Endothelial cell of umbilical vein (primary cell): ENCODE results near the gene MBIP. TPM values are rescaled to one million over a fixed set of nuclear protein-coding genes. Genes with fewer than 3 reads are reported as not detected.

Source experiments
- BruUV-seq: library from RNA; stranded (reverse); fragments of 400-500 nt; replicated peaks from 2 replicates; lab custom pipeline; 2021; lab: Mats Ljungman, UMichigan
- CTCF ChIA-PET: fragments of 300-600, 350-600 bp; sonication (Branson Sonifier 250); formaldehyde crosslinking; loops from one replicate; lab custom pipeline; 2021; ENCODE audit warnings: antibody characterized with exemption, inconsistent platforms; lab: Charles Lee
- POLR2A ChIA-PET: fragments of 300-600, 350-600 bp; sonication (Branson Sonifier 250); formaldehyde crosslinking; loops from one replicate; lab custom pipeline; 2021; ENCODE audit warnings: antibody characterized with exemption, inconsistent platforms; lab: Charles Lee
- DNase-seq: peaks from one replicate; pipeline ENCODE4 v3.0.0-alpha.2; 2011; ENCODE audit warnings: low read depth, low spot score
- FAIRE-seq: peaks from 2 replicates; lab custom pipeline; 2011; peaks lifted over from hg19 to GRCh38; lab: Jason Lieb, UNC
- H2AFZ ChIP-seq: 2 replicates; pipeline ENCODE4 v1.6.0; 2012; ENCODE audit warnings: low read depth, low read length, control low read depth, inconsistent platforms
- H3K27ac ChIP-seq: 2 replicates; pipeline ENCODE4 v1.5.1; 2011; ENCODE audit warnings: low read depth, mild to moderate bottlenecking, control low read depth, low read length, moderate library complexity; ENCODE audit not compliant: insufficient read depth
- H3K27me3 ChIP-seq, 2 experiments: 2 replicates each; pipeline versions ENCODE4 v1.6.0 to v1.6.1; 2011; ENCODE audit warnings: low read length in 2 of 2, mixed read lengths in 1 of 2; ENCODE audit not compliant: control insufficient read depth in 2 of 2, insufficient read depth in 2 of 2
- H3K36me3 ChIP-seq, 2 experiments: 2 replicates in 1 of 2; 3 replicates in 1 of 2; pipeline ENCODE4 v1.5.1; 2011; ENCODE audit warnings: low read length in 2 of 2, mild to moderate bottlenecking in 1 of 2, moderate library complexity in 1 of 2; ENCODE audit not compliant: control insufficient read depth in 2 of 2, insufficient read depth in 2 of 2; ENCODE audit errors: extremely low read depth in 1 of 2
- H3K4me1 ChIP-seq: 3 replicates; pipeline ENCODE4 v1.5.1; 2011; ENCODE audit warnings: mild to moderate bottlenecking, low read length; ENCODE audit not compliant: control insufficient read depth, insufficient read depth; ENCODE audit errors: extremely low read depth
- H3K4me2 ChIP-seq: 2 replicates; pipeline ENCODE4 v1.6.1; 2011; ENCODE audit warnings: low read length, control low read depth, mixed read lengths; ENCODE audit not compliant: insufficient read depth
- H3K4me3 ChIP-seq, 3 experiments: fragments of 200-600 bp in 1 of 3; sonication (generic), shearing (Covaris generic) in 1 of 3; replicated peaks in 1 of 3; 2 replicates each; pipeline ENCODE4 v1.5.1; 2011 to 2016; ENCODE audit warnings: control low read depth in 3 of 3, low read length in 3 of 3, mild to moderate bottlenecking in 2 of 3, inconsistent platforms in 1 of 3, low read depth in 1 of 3, moderate library complexity in 1 of 3; ENCODE audit not compliant: insufficient read depth in 1 of 3
- H3K79me2 ChIP-seq: 2 replicates; pipeline ENCODE4 v1.6.0; 2012; ENCODE audit warnings: low read length, inconsistent platforms; ENCODE audit not compliant: control insufficient read depth, insufficient read depth
- H3K9ac ChIP-seq: replicated peaks from 2 replicates; pipeline ENCODE3; 2011; ENCODE audit warnings: low read length, control low read depth; ENCODE audit not compliant: insufficient read depth; ENCODE audit errors: extremely low read depth
- H3K9me1 ChIP-seq: replicated peaks from 3 replicates; pipeline ENCODE4 v1.6.0; 2011; ENCODE audit warnings: mild to moderate bottlenecking, low read length; ENCODE audit not compliant: control insufficient read depth, insufficient read depth; ENCODE audit errors: extremely low read depth
- H3K9me3 ChIP-seq: replicated peaks from 2 replicates; pipeline ENCODE4 v1.5.1; 2012; ENCODE audit warnings: low read length, inconsistent platforms; ENCODE audit not compliant: control insufficient read depth, insufficient read depth
- H4K20me1 ChIP-seq: replicated peaks from 2 replicates; pipeline ENCODE3; 2011; ENCODE audit warnings: mild to moderate bottlenecking, low read length; ENCODE audit not compliant: control insufficient read depth, insufficient read depth; ENCODE audit errors: extremely low read depth
- EZH2 ChIP-seq: IDR thresholded peaks from 2 replicates; pipeline ENCODE4 v1.6.1; 2012; ENCODE audit warnings: borderline replicate concordance, low read depth, mild to moderate bottlenecking, moderate library complexity, low read length, inconsistent platforms; ENCODE audit not compliant: severe bottlenecking
- FOS ChIP-seq: IDR thresholded peaks from 2 replicates; pipeline ENCODE4 v1.6.1; 2011; ENCODE audit warnings: mild to moderate bottlenecking, low read length, moderate library complexity, borderline replicate concordance; ENCODE audit not compliant: insufficient read depth
- GATA2 ChIP-seq: IDR thresholded peaks from 2 replicates; pipeline ENCODE4 v1.7.0; 2011; ENCODE audit warnings: low read depth, mild to moderate bottlenecking, moderate library complexity, mixed read lengths, low read length; ENCODE audit not compliant: insufficient read length, insufficient read depth
- JUN ChIP-seq: IDR thresholded peaks from 2 replicates; pipeline ENCODE4 v1.6.1; 2011; ENCODE audit warnings: borderline replicate concordance, low read depth; ENCODE audit not compliant: insufficient read length, insufficient read depth
- MAX ChIP-seq: IDR thresholded peaks from 2 replicates; pipeline ENCODE4 v1.6.1; 2011; ENCODE audit not compliant: insufficient read depth, insufficient read length
- MYC ChIP-seq: IDR thresholded peaks from one replicate; pipeline ENCODE4 v1.6.1; 2011; ENCODE audit warnings: mild to moderate bottlenecking, low read depth, low read length
- POLR2A ChIP-seq: IDR thresholded peaks from 2 replicates; pipeline ENCODE4 v1.6.1; 2012; ENCODE audit warnings: low read depth, mild to moderate bottlenecking, control low read depth, low read length
- POLR2AphosphoS5 ChIP-seq: IDR thresholded peaks from 2 replicates; pipeline ENCODE4 v1.6.1; 2012; ENCODE audit warnings: low read depth, mild to moderate bottlenecking, control low read depth, low read length, moderate library complexity; ENCODE audit not compliant: insufficient read depth
- dilution Hi-C: fragments of 300-500 bp; cut with MboI; formaldehyde crosslinking; loops from one replicate; pipeline ENCODE4 v1.15.0; 2019; ENCODE audit warnings: low sequenced_read_pairs; ENCODE audit not compliant: extremely low pct_ligation_motif_present
- intact Hi-C: fragments of 100-400 bp; cut with micrococcal nuclease; formaldehyde crosslinking; loops from one replicate; pipeline ENCODE4 v1.10.0; 2022
- polyA plus RNA-seq, 4 experiments: library from polyadenylated mRNA; depleted of rRNA in 3 of 4; stranded (reverse) in 3 of 4; unstranded in 1 of 4; fragments of >200 nt; gene quantifications; 2 replicates each; pipeline versions ENCODE4 v1.2.1 to v1.2.3, GENCODE V29; 2011 to 2012; ENCODE audit warnings: missing spikeins in 1 of 4
- total RNA-seq: library from RNA; stranded (reverse); gene quantifications from 2 replicates; pipeline ENCODE4 v1.2.3, GENCODE V29; 2021
- TF ChIP-seq, protein P1 (sequence below), 2 donors: IDR thresholded peaks; 1 replicate in 1 of 2; 2 replicates in 1 of 2; pipeline ENCODE4 v1.5.1; 2011; ENCODE audit warnings: low read length in 2 of 2, mild to moderate bottlenecking in 2 of 2, moderate library complexity in 2 of 2, control low read depth in 1 of 2, inconsistent platforms in 1 of 2, low read depth in 1 of 2; ENCODE audit not compliant: insufficient read depth in 1 of 2; ENCODE audit errors: extremely low read depth in 1 of 2

MBIP gene
- total and polyA plus RNA-seq, 2 donors (not counting 3 experiments of a cell fraction or from before 2014, with no cell fraction given): 8.8 to 14.5 TPM

- CTCF ChIA-PET: interaction anchor here (0.9 to 1.2 kb wide), 2 partner anchors 15 to 61 kb away, joined by 3 to 4 read pairs; no protein-coding TSS in a partner anchor
- BruUV-seq: no TSS peak
Measured at GRCh38 chr14:36294543-36294942, 25.9 kb downstream of the MBIP start.

More at GRCh38 chr14:36294543-36294942, 25.9 kb downstream of the MBIP start:
- no peak overlapping the region for H3K9ac ChIP-seq
- H3K4me3 ChIP-seq: no peak overlapping the region
- TF ChIP-seq GATA2: no peak
- TF ChIP-seq MYC: no peak
- no peak for TF ChIP-seq POLR2AphosphoS5
- no peak for TF ChIP-seq POLR2A
- TF ChIP-seq MAX: no peak
- TF ChIP-seq EZH2: no peak
- TF ChIP-seq, protein P1, sequence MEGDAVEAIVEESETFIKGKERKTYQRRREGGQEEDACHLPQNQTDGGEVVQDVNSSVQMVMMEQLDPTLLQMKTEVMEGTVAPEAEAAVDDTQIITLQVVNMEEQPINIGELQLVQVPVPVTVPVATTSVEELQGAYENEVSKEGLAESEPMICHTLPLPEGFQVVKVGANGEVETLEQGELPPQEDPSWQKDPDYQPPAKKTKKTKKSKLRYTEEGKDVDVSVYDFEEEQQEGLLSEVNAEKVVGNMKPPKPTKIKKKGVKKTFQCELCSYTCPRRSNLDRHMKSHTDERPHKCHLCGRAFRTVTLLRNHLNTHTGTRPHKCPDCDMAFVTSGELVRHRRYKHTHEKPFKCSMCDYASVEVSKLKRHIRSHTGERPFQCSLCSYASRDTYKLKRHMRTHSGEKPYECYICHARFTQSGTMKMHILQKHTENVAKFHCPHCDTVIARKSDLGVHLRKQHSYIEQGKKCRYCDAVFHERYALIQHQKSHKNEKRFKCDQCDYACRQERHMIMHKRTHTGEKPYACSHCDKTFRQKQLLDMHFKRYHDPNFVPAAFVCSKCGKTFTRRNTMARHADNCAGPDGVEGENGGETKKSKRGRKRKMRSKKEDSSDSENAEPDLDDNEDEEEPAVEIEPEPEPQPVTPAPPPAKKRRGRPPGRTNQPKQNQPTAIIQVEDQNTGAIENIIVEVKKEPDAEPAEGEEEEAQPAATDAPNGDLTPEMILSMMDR (IDR thresholded peaks at IDR 0.05; ENCODE audit: extremely low read depth in 1 of 2, insufficient read depth in 1 of 2, low read depth in 1 of 2, low read length in 2 of 2): no peak
- TF ChIP-seq JUN: no peak
- no peak for TF ChIP-seq FOS
- no peak overlapping the region for H3K27ac ChIP-seq
- peaks cover 2% of the 10 kb centered on the region for H4K20me1 ChIP-seq
- H3K79me2 ChIP-seq: no peaks in the 10 kb centered on the region
- H2AFZ ChIP-seq: no peak overlapping the region
- H3K36me3 ChIP-seq: peaks cover 0 to 11% of the 10 kb centered on the region in 2 experiments
- H3K4me2 ChIP-seq: no peak overlapping the region
- POLR2A ChIA-PET: no interaction called here
- DNase-seq (no peak), FAIRE-seq (no peak)
- H3K9me1 ChIP-seq: no peaks in the 10 kb centered on the region
- no peaks in the 10 kb centered on the region for H3K27me3 ChIP-seq
- no peaks in the 10 kb centered on the region for H3K4me1 ChIP-seq
- H3K9me3 ChIP-seq: no peaks in the 10 kb centered on the region
- dilution Hi-C loops: no loop called here
- intact Hi-C loops: no loop called here
